HepG2 (cell line): Measurements from ENCODE around the gene PAPSS1. TPM values are rescaled to one million over a fixed set of nuclear protein-coding genes. Genes with fewer than 3 reads are reported as not detected.
A peak's percentile ranks its signal among the peaks of the same experiment; 100 is the strongest.

Experiments used
- ELF1 ChIP-seq: sonication (generic); formaldehyde crosslinking; IDR thresholded peaks from 2 replicates; pipeline ENCODE4 v1.4.0; 2020; ENCODE audit warnings: missing genetic modification reagents
- EP300 ChIP-seq, 3 experiments: sonication (generic) in 1 of 3; formaldehyde crosslinking in 1 of 3; IDR thresholded peaks; 2 replicates each; pipeline versions ENCODE4 v1.5.1 to v1.6.1; 2011 to 2020; ENCODE audit warnings: low read depth in 2 of 3, low read length in 2 of 3, borderline replicate concordance in 1 of 3, improper control_type of control experiment in 1 of 3, mild to moderate bottlenecking in 1 of 3, missing genetic modification reagents in 1 of 3, moderate library complexity in 1 of 3
- ETV5 ChIP-seq: IDR thresholded peaks from 2 replicates; pipeline ENCODE4 v1.6.1; 2018; ENCODE audit warnings: missing biosample characterization, missing genetic modification reagents, inconsistent platforms, borderline replicate concordance
- FOXO1 ChIP-seq: sonication (generic); formaldehyde crosslinking; IDR thresholded peaks from 2 replicates; pipeline ENCODE4 v1.4.0; 2020; ENCODE audit warnings: missing genetic modification reagents
- PITX1 ChIP-seq: sonication (generic); formaldehyde crosslinking; IDR thresholded peaks from 2 replicates; pipeline ENCODE4 v1.5.1; 2020; ENCODE audit warnings: mild to moderate bottlenecking, missing genetic modification reagents
- RFXAP ChIP-seq: sonication (generic); formaldehyde crosslinking; IDR thresholded peaks from 2 replicates; pipeline ENCODE4 v1.4.0; 2020; ENCODE audit warnings: missing genetic modification reagents, borderline replicate concordance
- XRCC5 ChIP-seq: fragments of 200-400 bp; formaldehyde crosslinking; optimal IDR thresholded peaks from 2 replicates; pipeline ENCODE3; 2017; ENCODE audit warnings: mild to moderate bottlenecking, low read length
- YEATS4 ChIP-seq: sonication (generic); formaldehyde crosslinking; IDR thresholded peaks from 2 replicates; pipeline ENCODE4 v1.4.0; 2020; ENCODE audit warnings: missing genetic modification reagents, borderline replicate concordance
- ZBTB43 ChIP-seq: sonication (generic); formaldehyde crosslinking; conservative IDR thresholded peaks from 2 replicates; pipeline ENCODE4 v1.4.0; 2020; ENCODE audit warnings: missing genetic modification reagents
- ZNF549 ChIP-seq: sonication (generic); formaldehyde crosslinking; IDR thresholded peaks from 2 replicates; pipeline ENCODE4 v1.5.0; 2020; ENCODE audit warnings: missing genetic modification reagents
- ZNF724P ChIP-seq: sonication (generic); formaldehyde crosslinking; IDR thresholded peaks from 2 replicates; pipeline ENCODE4 v1.8.0; 2022; ENCODE audit warnings: missing genetic modification reagents, borderline replicate concordance
- ZNF841 ChIP-seq: sonication (generic); formaldehyde crosslinking; IDR thresholded peaks from 2 replicates; pipeline ENCODE4 v1.8.1; 2023; ENCODE audit warnings: missing genetic modification reagents, borderline replicate concordance
- ZSCAN25 ChIP-seq: sonication (generic); formaldehyde crosslinking; IDR thresholded peaks from 2 replicates; pipeline ENCODE4 v1.8.0; 2022; ENCODE audit warnings: mild to moderate bottlenecking, missing genetic modification reagents
- polyA plus RNA-seq, 8 experiments: library from polyadenylated mRNA; depleted of rRNA in 3 of 8; stranded (reverse) in 7 of 8; unstranded in 1 of 8; fragments of >200 nt; fragmentation: Illumina TruSeq in 4 of 8; extraction: Trizol in 4 of 8; gene quantifications; 2 replicates each; pipeline versions ENCODE4 v1.2.1 to v1.2.3, GENCODE V29; 2011 to 2016; ENCODE audit warnings: low read depth in 4 of 8, missing spikeins in 1 of 8, mixed read lengths in 1 of 8; ENCODE audit not compliant: insufficient read depth in 1 of 8
- total RNA-seq, 5 experiments: library from RNA; depleted of rRNA; stranded (reverse); fragments of >200 nt; fragmentation: Illumina TruSeq; extraction: Trizol; gene quantifications; 2 replicates each; pipeline ENCODE4 v1.2.3, GENCODE V29; 2016; ENCODE audit warnings: low read depth in 1 of 5
- TF ChIP-seq, protein P1 (sequence below): IDR thresholded peaks from 2 replicates; pipeline ENCODE4 v1.6.1; 2012; ENCODE audit warnings: low read depth, low read length, improper control_type of control experiment
- TF ChIP-seq, protein P2 (sequence below): sonication (generic); formaldehyde crosslinking; conservative IDR thresholded peaks from 2 replicates; pipeline ENCODE4 v1.4.0; 2020; ENCODE audit warnings: mild to moderate bottlenecking, missing genetic modification reagents, moderate library complexity
- TF ChIP-seq, protein P3 (sequence below): sonication (generic); formaldehyde crosslinking; IDR thresholded peaks from 2 replicates; pipeline ENCODE4 v1.5.0; 2020; ENCODE audit warnings: missing genetic modification reagents
- TF ChIP-seq, protein P4 (sequence below): IDR thresholded peaks from 2 replicates; pipeline ENCODE4 v1.4.0; 2020; ENCODE audit warnings: mild to moderate bottlenecking, missing genetic modification reagents

PAPSS1 gene
- total and polyA plus RNA-seq, 2 of the 13 experiments (the other 11 are each of a cell fraction or from before 2014, with no cell fraction given), result 105 to 126 TPM

GRCh38 chr4:107736924-107737448 is 17.0 kb upstream of the PAPSS1 start (continued):
- TF ChIP-seq PITX1 (CRISPR knock-in tag) (0 out of 2 replicates have a peak, but pooled peaks have one; percentile 68), ZSCAN25 (CRISPR knock-in tag) (peak; percentile 67; the same call in 1 of the 2 replicates), FOXO1 (CRISPR knock-in tag) (peak; percentile 78; the same call in 1 of the 2 replicates), XRCC5 (peak; percentile 12), EP300 (IDR thresholded peaks at IDR 0.05; ENCODE audit: low read depth in 2 of 2, low read length in 2 of 2) (peak in 1 of 2 experiments; percentile 59; a peak in 1 of 4 replicates), EP300 (CRISPR knock-in tag; IDR thresholded peaks at IDR 0.05; ENCODE audit: borderline replicate concordance) (no peak), ETV5 (CRISPR knock-in tag) (peak; percentile 42; the same call in 1 of the 2 replicates), ELF1 (CRISPR knock-in tag) (0 out of 2 replicates have a peak, but pooled peaks have one; percentile 28), YEATS4 (0 out of 2 replicates have a peak, but pooled peaks have one; percentile 27), ZBTB43 (CRISPR knock-in tag) (no peak), ZNF549 (CRISPR knock-in tag) (no peak), ZNF724P (CRISPR knock-in tag) (0 out of 2 replicates have a peak, but pooled peaks have one; percentile 61), RFXAP (CRISPR knock-in tag) (no peak), ZNF841 (CRISPR knock-in tag) (no peak)
- TF ChIP-seq, protein P1, sequence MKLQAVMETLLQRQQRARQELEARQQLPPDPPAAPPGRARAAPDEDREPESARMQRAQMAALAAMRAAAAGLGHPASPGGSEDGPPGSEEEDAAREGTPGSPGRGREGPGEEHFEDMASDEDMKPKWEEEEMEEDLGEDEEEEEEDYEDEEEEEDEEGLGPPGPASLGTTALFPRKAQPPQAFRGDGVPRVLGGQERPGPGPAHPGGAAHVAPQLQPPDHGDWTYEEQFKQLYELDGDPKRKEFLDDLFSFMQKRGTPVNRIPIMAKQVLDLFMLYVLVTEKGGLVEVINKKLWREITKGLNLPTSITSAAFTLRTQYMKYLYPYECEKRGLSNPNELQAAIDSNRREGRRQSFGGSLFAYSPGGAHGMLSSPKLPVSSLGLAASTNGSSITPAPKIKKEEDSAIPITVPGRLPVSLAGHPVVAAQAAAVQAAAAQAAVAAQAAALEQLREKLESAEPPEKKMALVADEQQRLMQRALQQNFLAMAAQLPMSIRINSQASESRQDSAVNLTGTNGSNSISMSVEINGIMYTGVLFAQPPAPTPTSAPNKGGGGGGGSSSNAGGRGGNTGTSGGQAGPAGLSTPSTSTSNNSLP, result peak; percentile 93
- TF ChIP-seq, protein P2, sequence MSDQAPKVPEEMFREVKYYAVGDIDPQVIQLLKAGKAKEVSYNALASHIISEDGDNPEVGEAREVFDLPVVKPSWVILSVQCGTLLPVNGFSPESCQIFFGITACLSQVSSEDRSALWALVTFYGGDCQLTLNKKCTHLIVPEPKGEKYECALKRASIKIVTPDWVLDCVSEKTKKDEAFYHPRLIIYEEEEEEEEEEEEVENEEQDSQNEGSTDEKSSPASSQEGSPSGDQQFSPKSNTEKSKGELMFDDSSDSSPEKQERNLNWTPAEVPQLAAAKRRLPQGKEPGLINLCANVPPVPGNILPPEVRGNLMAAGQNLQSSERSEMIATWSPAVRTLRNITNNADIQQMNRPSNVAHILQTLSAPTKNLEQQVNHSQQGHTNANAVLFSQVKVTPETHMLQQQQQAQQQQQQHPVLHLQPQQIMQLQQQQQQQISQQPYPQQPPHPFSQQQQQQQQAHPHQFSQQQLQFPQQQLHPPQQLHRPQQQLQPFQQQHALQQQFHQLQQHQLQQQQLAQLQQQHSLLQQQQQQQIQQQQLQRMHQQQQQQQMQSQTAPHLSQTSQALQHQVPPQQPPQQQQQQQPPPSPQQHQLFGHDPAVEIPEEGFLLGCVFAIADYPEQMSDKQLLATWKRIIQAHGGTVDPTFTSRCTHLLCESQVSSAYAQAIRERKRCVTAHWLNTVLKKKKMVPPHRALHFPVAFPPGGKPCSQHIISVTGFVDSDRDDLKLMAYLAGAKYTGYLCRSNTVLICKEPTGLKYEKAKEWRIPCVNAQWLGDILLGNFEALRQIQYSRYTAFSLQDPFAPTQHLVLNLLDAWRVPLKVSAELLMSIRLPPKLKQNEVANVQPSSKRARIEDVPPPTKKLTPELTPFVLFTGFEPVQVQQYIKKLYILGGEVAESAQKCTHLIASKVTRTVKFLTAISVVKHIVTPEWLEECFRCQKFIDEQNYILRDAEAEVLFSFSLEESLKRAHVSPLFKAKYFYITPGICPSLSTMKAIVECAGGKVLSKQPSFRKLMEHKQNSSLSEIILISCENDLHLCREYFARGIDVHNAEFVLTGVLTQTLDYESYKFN (CRISPR knock-in tag), result peak; percentile 94
- TF ChIP-seq, protein P3, sequence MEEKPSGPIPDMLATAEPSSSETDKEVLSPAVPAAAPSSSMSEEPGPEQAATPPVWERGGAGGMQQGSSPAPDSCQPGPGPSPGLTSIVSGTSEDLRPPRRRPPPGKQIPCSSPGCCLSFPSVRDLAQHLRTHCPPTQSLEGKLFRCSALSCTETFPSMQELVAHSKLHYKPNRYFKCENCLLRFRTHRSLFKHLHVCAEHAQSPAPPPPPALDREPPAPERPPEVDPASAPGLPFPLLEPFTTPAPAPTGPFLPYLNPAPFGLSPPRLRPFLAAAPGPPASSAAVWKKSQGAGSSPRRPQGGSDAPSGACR, result 0 out of 2 replicates have a peak, but pooled peaks have one; percentile 49
- TF ChIP-seq, protein P4, sequence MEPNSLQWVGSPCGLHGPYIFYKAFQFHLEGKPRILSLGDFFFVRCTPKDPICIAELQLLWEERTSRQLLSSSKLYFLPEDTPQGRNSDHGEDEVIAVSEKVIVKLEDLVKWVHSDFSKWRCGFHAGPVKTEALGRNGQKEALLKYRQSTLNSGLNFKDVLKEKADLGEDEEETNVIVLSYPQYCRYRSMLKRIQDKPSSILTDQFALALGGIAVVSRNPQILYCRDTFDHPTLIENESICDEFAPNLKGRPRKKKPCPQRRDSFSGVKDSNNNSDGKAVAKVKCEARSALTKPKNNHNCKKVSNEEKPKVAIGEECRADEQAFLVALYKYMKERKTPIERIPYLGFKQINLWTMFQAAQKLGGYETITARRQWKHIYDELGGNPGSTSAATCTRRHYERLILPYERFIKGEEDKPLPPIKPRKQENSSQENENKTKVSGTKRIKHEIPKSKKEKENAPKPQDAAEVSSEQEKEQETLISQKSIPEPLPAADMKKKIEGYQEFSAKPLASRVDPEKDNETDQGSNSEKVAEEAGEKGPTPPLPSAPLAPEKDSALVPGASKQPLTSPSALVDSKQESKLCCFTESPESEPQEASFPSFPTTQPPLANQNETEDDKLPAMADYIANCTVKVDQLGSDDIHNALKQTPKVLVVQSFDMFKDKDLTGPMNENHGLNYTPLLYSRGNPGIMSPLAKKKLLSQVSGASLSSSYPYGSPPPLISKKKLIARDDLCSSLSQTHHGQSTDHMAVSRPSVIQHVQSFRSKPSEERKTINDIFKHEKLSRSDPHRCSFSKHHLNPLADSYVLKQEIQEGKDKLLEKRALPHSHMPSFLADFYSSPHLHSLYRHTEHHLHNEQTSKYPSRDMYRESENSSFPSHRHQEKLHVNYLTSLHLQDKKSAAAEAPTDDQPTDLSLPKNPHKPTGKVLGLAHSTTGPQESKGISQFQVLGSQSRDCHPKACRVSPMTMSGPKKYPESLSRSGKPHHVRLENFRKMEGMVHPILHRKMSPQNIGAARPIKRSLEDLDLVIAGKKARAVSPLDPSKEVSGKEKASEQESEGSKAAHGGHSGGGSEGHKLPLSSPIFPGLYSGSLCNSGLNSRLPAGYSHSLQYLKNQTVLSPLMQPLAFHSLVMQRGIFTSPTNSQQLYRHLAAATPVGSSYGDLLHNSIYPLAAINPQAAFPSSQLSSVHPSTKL (CRISPR knock-in tag), result peak; percentile 86
